HG03139 (cell line): ENCODE data around the gene VPS35L.
A peak's percentile ranks its signal among the peaks of the same experiment; 100 is the strongest.

Source experiments
- ATAC-seq: cut with Tn5 transposase; IDR thresholded peaks from one replicate; pipeline ENCODE4 v1.9.1; 2021; ENCODE audit not compliant: unreplicated experiment

The VPS35L gene, protein sequence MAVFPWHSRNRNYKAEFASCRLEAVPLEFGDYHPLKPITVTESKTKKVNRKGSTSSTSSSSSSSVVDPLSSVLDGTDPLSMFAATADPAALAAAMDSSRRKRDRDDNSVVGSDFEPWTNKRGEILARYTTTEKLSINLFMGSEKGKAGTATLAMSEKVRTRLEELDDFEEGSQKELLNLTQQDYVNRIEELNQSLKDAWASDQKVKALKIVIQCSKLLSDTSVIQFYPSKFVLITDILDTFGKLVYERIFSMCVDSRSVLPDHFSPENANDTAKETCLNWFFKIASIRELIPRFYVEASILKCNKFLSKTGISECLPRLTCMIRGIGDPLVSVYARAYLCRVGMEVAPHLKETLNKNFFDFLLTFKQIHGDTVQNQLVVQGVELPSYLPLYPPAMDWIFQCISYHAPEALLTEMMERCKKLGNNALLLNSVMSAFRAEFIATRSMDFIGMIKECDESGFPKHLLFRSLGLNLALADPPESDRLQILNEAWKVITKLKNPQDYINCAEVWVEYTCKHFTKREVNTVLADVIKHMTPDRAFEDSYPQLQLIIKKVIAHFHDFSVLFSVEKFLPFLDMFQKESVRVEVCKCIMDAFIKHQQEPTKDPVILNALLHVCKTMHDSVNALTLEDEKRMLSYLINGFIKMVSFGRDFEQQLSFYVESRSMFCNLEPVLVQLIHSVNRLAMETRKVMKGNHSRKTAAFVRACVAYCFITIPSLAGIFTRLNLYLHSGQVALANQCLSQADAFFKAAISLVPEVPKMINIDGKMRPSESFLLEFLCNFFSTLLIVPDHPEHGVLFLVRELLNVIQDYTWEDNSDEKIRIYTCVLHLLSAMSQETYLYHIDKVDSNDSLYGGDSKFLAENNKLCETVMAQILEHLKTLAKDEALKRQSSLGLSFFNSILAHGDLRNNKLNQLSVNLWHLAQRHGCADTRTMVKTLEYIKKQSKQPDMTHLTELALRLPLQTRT

GRCh38 chr16:19555186-19555937 lies at the start of gene VPS35L:
VPS35L (plus strand) TSS chr16:19555703; CDS start chr16:19555730, 27 bp downstream.
- ATAC-seq = peak; percentile 93

DNA sequence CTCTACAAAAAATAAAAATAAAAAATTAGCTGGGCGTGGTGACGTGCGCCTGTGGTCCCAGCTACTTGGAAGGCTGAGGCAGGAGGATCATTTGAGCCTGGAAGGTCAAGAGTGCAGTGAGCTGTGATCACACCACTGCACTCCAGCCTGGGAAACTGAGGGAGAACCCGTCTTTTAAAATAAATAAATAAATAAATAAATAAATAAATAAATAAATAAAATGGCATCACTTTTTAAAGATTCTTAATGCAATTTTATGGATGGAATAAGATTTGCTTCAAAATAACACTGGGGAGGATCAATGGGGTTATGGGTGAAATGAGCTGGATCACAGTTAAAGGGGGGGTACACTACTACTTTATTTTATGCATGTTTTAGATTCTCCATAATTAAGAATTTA lies 48.5 kb upstream of the VPS35L start:
- ATAC-seq = no peak

DNA sequence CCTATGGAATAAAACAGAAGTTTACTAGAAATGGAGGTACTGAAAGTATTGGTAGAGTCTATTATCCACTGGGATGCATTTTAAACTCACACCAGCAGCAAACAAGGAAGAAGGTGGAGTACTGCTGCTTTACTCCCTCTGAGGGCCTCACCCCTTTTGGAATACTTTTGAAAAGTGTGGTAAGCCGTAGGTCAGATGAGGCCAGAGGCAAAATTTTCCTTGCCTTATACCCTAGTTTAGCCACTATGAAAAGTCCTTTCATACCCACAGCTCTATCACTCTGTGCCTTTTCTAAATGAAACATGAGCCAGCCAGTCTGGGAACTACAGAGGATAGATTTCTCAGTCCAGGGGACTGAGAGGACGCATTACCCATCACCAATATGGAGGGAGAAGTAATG lies 47.6 kb upstream of the VPS35L start:
- ATAC-seq = no peak

DNA sequence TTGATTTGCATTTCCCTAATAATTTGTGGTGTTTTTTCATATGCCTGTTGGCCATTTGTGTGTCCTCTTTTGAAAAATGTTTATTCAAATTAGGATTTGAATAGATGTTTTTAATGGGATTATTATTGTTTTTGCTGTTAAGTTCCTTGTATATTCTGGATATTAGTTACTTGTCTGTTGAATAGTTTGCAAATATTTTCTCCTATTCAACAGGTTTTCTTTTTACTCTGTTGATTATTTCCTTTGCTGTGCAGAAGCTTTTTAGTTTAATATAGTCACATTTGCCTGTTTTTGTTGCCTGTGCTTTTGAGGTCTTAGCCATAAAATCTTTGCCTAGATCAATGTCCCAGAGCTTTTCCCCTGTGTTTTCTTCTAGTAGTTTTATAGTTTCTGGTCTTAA lies 43.2 kb upstream of the VPS35L start:
- no peak for ATAC-seq

GRCh38 chr16:19513377-19514053 lies 42.0 kb upstream of the VPS35L start:
- no peak for ATAC-seq

DNA sequence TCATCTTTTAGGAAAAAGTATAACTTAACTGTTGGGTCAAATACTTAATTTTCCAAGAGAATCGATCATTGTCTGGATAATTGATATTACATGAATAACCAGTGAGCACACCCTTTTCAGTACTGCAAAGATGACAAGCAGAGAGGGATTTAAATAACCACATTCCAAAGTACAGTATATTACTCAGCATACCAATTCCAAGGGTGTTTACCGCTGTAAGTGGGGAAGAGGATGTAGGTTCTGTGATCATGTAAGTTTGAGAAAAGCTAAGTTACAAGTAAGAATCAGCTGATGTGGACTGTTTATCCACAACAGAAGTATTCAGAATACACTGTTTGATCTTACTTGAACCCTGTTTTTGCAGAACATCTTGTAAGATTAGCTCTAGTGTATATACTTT lies 39.7 kb upstream of the VPS35L start:
- ATAC-seq = no peak

- no peak for ATAC-seq
Observed at GRCh38 chr16:19517424-19518089, 37.9 kb upstream of the VPS35L start.

- ATAC-seq = no peak
Observed at GRCh38 chr16:19518388-19518787, 37.1 kb upstream of the VPS35L start.

DNA sequence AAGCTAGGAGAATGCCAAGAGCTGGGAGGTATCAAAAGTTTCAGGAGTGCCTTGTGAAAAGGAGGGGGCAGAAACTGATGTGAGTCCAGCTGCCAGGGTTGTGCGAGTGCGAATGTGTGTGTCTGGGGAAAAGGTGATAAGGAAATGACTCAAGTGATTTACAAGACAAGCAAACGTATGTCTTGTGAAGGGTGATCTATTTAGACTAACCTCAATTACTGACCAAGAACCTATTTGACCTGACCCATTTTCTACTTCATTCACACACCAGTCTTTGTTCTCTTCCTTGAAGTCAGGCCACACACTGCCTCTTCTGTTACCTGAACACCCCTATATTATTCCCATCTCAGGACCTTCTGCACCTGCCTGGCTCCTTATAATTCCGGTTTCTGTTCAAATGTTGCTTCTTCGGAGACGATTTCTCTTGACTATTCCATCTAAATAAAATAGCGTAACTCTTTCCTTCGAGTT lies 34.6 kb upstream of the VPS35L start:
- ATAC-seq = no peak

DNA sequence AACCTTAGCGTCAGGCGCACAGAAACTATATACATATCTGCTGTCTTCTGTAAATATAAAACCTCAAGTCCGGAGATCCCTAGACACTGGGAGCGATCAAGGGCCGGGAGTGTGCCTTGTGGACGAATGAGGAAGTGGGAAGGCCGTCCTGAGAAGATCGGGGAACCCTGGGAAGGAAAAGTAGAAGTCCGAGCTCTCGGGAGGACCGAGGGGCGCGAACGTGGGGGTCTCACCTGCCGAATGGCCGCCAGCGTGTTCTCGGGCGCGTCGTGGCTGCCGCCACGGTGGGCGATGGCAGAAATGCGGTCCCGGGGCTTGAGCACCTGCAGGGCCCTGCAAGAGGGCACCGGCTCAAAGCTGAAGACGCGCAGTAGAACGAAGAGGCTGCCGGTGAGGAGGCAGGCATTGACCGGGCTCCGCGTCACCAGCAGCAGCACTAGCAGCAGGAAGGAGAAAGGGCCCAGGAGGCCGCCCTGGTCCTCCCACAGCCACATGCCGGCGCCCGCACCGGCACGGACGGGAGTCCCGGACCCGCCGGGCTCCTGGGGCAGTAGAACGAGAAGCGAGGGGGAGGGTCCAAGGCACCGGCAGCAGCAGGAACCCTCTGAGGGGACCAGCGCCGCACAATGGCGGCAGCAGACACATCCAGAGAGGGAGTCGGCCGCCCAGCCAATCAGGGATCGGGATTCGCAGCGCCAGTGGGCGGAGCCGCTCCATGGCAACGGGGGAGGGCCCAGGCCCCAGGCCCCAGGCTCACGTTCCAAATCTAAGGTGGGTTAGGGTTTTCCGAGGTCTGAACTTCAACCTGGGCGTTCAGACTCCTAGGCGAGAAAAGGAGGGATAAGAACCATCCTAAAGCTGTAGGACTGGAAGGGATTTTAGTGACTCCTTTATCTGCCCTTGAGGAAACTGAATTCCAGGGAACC lies 33.8 kb upstream of the VPS35L start, which contains the start of gene GDE1:
GDE1 (minus strand) TSS at position 628 of the 926 bp plus-strand sequence; CDS start at position 494, 134 bp downstream.
- peak; percentile 75 for ATAC-seq

DNA sequence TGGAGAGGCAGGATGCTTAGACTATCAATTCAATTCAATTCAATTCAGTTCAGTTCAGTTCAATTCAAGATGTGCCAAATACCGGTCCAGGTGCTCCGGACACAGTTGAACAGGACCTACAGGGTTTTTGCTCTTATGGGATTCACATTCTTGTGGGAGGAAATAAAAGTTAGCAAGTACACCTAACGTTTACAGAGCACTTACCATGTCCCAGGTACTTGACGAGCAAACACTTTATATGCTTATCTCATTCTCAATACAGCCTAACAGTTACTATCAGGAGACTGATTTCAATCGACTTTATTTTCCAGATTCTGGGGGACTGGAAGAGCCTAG lies 33.1 kb upstream of the VPS35L start:
- ATAC-seq = no peak

DNA sequence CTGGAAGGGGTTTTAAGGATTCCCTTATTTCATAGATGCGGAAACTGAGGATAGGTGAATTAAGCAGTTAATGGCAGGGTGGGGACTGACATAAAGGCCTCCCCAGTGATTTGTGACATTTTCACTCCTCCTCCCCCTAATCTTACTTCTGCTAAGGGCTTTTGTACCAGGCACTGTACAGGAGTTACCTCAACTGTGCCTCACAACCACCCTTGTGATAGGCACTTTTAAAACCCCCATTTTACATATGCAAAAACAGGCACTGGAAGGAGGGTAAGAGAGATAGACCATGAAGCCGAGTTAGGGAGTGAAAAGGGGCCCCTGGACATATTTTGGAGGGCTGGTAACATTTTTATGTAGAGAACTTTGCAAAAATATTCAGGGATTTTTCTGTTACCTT lies 32.7 kb upstream of the VPS35L start:
- ATAC-seq = no peak

GRCh38 chr16:19523184-19523558 lies 32.3 kb upstream of the VPS35L start:
- no peak for ATAC-seq

GRCh38 chr16:19523559-19524355 lies 31.7 kb upstream of the VPS35L start, which contains the start of gene CCP110:
CCP110 (plus strand) TSS chr16:19523942; CDS start chr16:19527882, 3,940 bp downstream.
- peak; percentile 59 for ATAC-seq

GRCh38 chr16:19524356-19524615 lies 31.2 kb upstream of the VPS35L start:
- ATAC-seq = no peak

- no peak for ATAC-seq
Observed at GRCh38 chr16:19524616-19525384, 30.7 kb upstream of the VPS35L start.

DNA sequence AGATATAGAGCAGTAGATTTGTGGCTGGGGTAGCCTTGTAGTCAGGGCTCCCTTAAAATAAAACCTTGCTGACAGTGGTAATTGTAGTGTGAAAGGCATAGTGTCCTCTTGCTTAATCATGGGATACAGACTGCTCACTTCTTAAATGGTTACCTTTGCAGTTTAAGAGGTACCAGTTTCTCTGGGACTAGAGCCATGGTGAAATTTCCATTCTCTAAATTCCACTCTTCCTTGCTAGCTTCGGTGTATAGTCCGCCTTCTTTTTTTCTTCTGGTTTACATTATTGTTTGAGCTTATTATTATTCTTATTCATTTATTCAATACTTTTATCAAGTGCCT lies 30.1 kb upstream of the VPS35L start:
- ATAC-seq = no peak

- ATAC-seq = no peak
Observed at GRCh38 chr16:19527161-19527560, 28.3 kb upstream of the VPS35L start.
